Osteoblast (primary cell): ENCODE results near the gene TUBD1. TPM values are rescaled to one million over a fixed set of nuclear protein-coding genes. Genes with fewer than 3 reads are reported as not detected.
"Not testable (repeated sequence)": the region's sequence is repeated elsewhere in the genome, so short reads cannot be mapped to it uniquely, and the experiment has no call there.

Experiments used
- DNase-seq: peaks from one replicate; pipeline ENCODE4 v3.0.0; 2011; ENCODE audit warnings: low spot score, mixed read lengths; ENCODE audit not compliant: insufficient read length; ENCODE audit errors: missing footprints
- H2AFZ ChIP-seq: 2 replicates; pipeline ENCODE4 v1.6.0; 2011; ENCODE audit warnings: mild to moderate bottlenecking, low read length
- H3K27ac ChIP-seq: 2 replicates; pipeline ENCODE4 v1.5.1; 2011; ENCODE audit warnings: mild to moderate bottlenecking, low read depth, low read length, moderate library complexity
- H3K27me3 ChIP-seq: 2 replicates; pipeline ENCODE4 v1.6.0; 2012; ENCODE audit warnings: mild to moderate bottlenecking, control low read depth, inconsistent platforms, low read length, moderate library complexity; ENCODE audit not compliant: insufficient read depth
- H3K36me3 ChIP-seq: 2 replicates; pipeline ENCODE4 v1.5.1; 2011; ENCODE audit warnings: mild to moderate bottlenecking, low read length, control low read depth, moderate library complexity; ENCODE audit not compliant: insufficient read depth
- H3K4me1 ChIP-seq: 2 replicates; pipeline ENCODE4 v1.5.1; 2011; ENCODE audit warnings: mild to moderate bottlenecking, low read length, control low read depth, moderate library complexity; ENCODE audit not compliant: insufficient read depth
- H3K4me2 ChIP-seq: 2 replicates; pipeline ENCODE4 v1.6.0; 2011; ENCODE audit warnings: mild to moderate bottlenecking, low read length; ENCODE audit not compliant: insufficient read depth
- H3K4me3 ChIP-seq: fragments of 200-600 bp; sonication (generic); 3 replicates; pipeline ENCODE4 v1.5.1; 2012; ENCODE audit warnings: mild to moderate bottlenecking, low read length, inconsistent platforms; ENCODE audit not compliant: insufficient read depth
- H3K79me2 ChIP-seq: 2 replicates; pipeline ENCODE4 v1.6.0; 2012; ENCODE audit warnings: mild to moderate bottlenecking, low read length, control low read depth, inconsistent platforms; ENCODE audit not compliant: insufficient read depth
- H3K9me3 ChIP-seq: 2 replicates; pipeline ENCODE4 v1.5.1; 2011; ENCODE audit warnings: low read depth, low read length, control low read depth
- H4K20me1 ChIP-seq: 2 replicates; pipeline ENCODE4 v1.6.0; 2012; ENCODE audit warnings: mild to moderate bottlenecking, low read length, control low read depth; ENCODE audit not compliant: insufficient read depth
- CTCF ChIP-seq: IDR thresholded peaks from 2 replicates; pipeline ENCODE4 v1.5.1; 2011; ENCODE audit warnings: mild to moderate bottlenecking, low read depth, low read length, moderate library complexity; ENCODE audit errors: extremely low read depth
- total RNA-seq: library from RNA; depleted of rRNA; stranded (reverse); fragments of >200 nt; gene quantifications from 2 replicates; pipeline ENCODE4 v1.2.3, GENCODE V29; 2012

Gene TUBD1
- total RNA-seq, 1 donor: 4.0 TPM

- H3K36me3 ChIP-seq: no peaks in the 10 kb centered on the region
- DNase-seq: no peak
- H3K27ac ChIP-seq: no peak overlapping the region
- H3K27me3 ChIP-seq: no peaks in the 10 kb centered on the region
- H3K4me3 ChIP-seq: no peak overlapping the region
- peaks cover 21% of the 10 kb centered on the region for H3K4me1 ChIP-seq
- H2AFZ ChIP-seq: no peak overlapping the region
- no peak for TF ChIP-seq CTCF
- H3K4me2 ChIP-seq: no peak overlapping the region
- H4K20me1 ChIP-seq: no peaks in the 10 kb centered on the region
- H3K79me2 ChIP-seq: no peaks in the 10 kb centered on the region
- no peaks in the 10 kb centered on the region for H3K9me3 ChIP-seq
Measured at GRCh38 chr17:59856859-59857794, 35.6 kb downstream of the TUBD1 start.

GRCh38 chr17:59853919-59854729 lies 38.6 kb downstream of the TUBD1 start:
- not testable (repeated sequence) for H2AFZ ChIP-seq, H4K20me1 ChIP-seq, H3K36me3 ChIP-seq, H3K4me3 ChIP-seq, H3K4me2 ChIP-seq, H3K9me3 ChIP-seq, DNase-seq, H3K27me3 ChIP-seq, H3K79me2 ChIP-seq
- Histone ChIP-seq H3K27ac (peak overlapping the region; percentile 85), H3K4me1 (peaks cover 32% of the 10 kb centered on the region)

GRCh38 chr17:59853168-59853918 lies 39.4 kb downstream of the TUBD1 start:
- H3K36me3 ChIP-seq: no peaks in the 10 kb centered on the region
- H3K27ac ChIP-seq: peak overlapping the region; percentile 85
- H3K4me1 ChIP-seq: peaks cover 35% of the 10 kb centered on the region

GRCh38 chr17:59852847-59853167 lies 39.9 kb downstream of the TUBD1 start:
- not testable (repeated sequence) for H3K79me2 ChIP-seq, H3K36me3 ChIP-seq, H3K9me3 ChIP-seq, DNase-seq, H3K27me3 ChIP-seq, H3K4me2 ChIP-seq, H3K4me3 ChIP-seq, H2AFZ ChIP-seq, H4K20me1 ChIP-seq
- Histone ChIP-seq H3K4me1 (peaks cover 35% of the 10 kb centered on the region), H3K27ac (peak overlapping the region; percentile 85)

More at GRCh38 chr17:59853168-59853918, 39.4 kb downstream of the TUBD1 start:
- no peaks in the 10 kb centered on the region for H3K9me3 ChIP-seq
- H3K79me2 ChIP-seq: no peaks in the 10 kb centered on the region
- H2AFZ ChIP-seq: no peak overlapping the region
- peak; percentile 54 for TF ChIP-seq CTCF
- H3K27me3 ChIP-seq: no peaks in the 10 kb centered on the region
- no peak for DNase-seq
- no peaks in the 10 kb centered on the region for H4K20me1 ChIP-seq
- peak overlapping the region; percentile 4 for H3K4me2 ChIP-seq
- no peak overlapping the region for H3K4me3 ChIP-seq
